ENCODE data around the gene GSG1L.

Gene GSG1L

DNA sequence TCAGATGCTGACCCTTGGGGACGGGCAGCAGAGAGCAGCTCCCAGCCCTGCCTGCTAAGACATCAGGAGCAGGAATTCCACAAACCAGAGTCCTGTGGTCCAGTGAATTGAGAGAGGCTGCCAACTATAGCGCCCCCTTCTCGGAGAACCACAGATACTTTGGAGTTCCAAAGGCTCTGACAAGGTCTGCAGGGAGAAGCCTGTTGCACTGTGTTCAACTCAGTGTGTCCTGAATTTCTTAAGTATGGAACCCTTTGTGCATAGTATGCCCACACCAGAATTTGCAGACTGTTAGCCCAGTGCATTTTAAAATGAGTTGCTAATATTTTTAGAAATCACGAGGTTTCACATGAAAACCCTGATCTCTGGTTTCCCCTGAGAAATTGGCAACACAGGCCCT lies 290.2 kb downstream of the GSG1L start:
- no peaks in the 10 kb centered on the region for H4K20me1 ChIP-seq (ENCODE audit: low read depth, low read length)
- H3K27me3 ChIP-seq (ENCODE audit: low read length) = no peaks in the 10 kb centered on the region
- H3K4me2 ChIP-seq (ENCODE audit: low read depth, low read length, poor library complexity, severe bottlenecking) = no peak overlapping the region

DNA sequence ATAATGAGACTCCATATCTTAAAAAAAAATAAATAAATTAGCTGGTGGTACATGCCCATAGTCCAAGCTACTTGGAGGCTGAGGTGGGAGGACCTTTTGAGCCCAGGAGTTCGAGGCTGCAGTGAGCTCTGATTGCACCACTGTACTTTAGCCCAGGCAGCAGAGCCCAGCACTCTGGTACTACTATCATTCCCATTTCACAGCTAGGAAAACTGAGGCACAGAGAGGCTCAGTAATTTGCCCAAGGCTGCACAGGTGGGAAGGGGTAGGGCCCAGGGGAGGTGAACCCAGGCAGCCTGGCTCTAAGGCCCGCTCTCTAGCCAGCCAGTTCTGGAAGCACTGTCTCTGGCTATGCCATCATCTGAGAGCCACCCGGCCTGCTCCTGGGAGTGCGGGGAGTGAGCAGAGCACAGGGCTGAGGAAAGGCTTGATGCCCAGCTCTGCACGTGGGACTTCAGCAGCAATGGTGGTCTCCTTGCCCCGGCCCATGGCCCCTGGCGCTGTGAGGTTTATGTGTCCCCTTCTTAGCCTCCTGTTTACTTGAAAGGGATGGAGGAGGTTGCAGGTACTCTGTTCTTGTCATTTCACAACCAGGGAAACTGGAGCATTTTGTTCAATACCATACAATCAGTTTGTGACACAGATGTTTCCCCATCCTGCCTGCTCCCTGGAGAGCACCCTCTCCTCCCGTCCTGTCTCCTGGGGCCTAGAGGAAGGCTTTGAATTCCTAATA lies 291.3 kb downstream of the GSG1L start:
- Histone ChIP-seq H3K9me2 (replicated peaks; ENCODE audit: insufficient read depth, low read length) (no peaks in the 10 kb centered on the region), H3K9me3 (ENCODE audit: insufficient read depth, low read length) (no peaks in the 10 kb centered on the region), H2AFZ (ENCODE audit: low read depth, low read length, severe bottlenecking) (no peak overlapping the region), H3K9ac (ENCODE audit: low read length) (no peak overlapping the region), H3K27ac (ENCODE audit: low read depth, low read length) (no peak overlapping the region), H3K4me2 (ENCODE audit: low read depth, low read length, poor library complexity, severe bottlenecking) (no peak overlapping the region), H3K27me3 (ENCODE audit: low read length) (no peaks in the 10 kb centered on the region), H3K4me3 (ENCODE audit: insufficient read depth, low read length, poor library complexity, severe bottlenecking) (no peak overlapping the region), H3F3A (ENCODE audit: insufficient read depth) (no peaks in the 10 kb centered on the region), H3K36me3 (ENCODE audit: low read length) (no peaks in the 10 kb centered on the region), H3K79me2 (ENCODE audit: insufficient read depth, low read length) (no peaks in the 10 kb centered on the region), H4K20me1 (ENCODE audit: low read depth, low read length) (no peaks in the 10 kb centered on the region)
- TF ChIP-seq EZH2phosphoT487 (conservative IDR thresholded peaks at IDR 0.05; ENCODE audit: low read length) = no peak

More for the DNA sequence above, 290.2 kb downstream of the GSG1L start:
- H3F3A ChIP-seq (ENCODE audit: insufficient read depth) = no peaks in the 10 kb centered on the region
- no peaks in the 10 kb centered on the region for H3K36me3 ChIP-seq (ENCODE audit: low read length)
- no peak overlapping the region for H3K9ac ChIP-seq (ENCODE audit: low read length)
- no peak overlapping the region for H3K4me3 ChIP-seq (ENCODE audit: insufficient read depth, low read length, poor library complexity, severe bottlenecking)
- TF ChIP-seq, protein P1, sequence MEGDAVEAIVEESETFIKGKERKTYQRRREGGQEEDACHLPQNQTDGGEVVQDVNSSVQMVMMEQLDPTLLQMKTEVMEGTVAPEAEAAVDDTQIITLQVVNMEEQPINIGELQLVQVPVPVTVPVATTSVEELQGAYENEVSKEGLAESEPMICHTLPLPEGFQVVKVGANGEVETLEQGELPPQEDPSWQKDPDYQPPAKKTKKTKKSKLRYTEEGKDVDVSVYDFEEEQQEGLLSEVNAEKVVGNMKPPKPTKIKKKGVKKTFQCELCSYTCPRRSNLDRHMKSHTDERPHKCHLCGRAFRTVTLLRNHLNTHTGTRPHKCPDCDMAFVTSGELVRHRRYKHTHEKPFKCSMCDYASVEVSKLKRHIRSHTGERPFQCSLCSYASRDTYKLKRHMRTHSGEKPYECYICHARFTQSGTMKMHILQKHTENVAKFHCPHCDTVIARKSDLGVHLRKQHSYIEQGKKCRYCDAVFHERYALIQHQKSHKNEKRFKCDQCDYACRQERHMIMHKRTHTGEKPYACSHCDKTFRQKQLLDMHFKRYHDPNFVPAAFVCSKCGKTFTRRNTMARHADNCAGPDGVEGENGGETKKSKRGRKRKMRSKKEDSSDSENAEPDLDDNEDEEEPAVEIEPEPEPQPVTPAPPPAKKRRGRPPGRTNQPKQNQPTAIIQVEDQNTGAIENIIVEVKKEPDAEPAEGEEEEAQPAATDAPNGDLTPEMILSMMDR (IDR thresholded peaks at IDR 0.05; ENCODE audit: insufficient read depth, low read length, poor library complexity, severe bottlenecking) = no peak
- no peak for TF ChIP-seq EZH2phosphoT487 (conservative IDR thresholded peaks at IDR 0.05; ENCODE audit: low read length)
- no peak overlapping the region for H3K27ac ChIP-seq (ENCODE audit: low read depth, low read length)
- H3K79me2 ChIP-seq (ENCODE audit: insufficient read depth, low read length) = no peaks in the 10 kb centered on the region
- no peaks in the 10 kb centered on the region for H3K9me2 ChIP-seq (replicated peaks; ENCODE audit: insufficient read depth, low read length)
- H2AFZ ChIP-seq (ENCODE audit: low read depth, low read length, severe bottlenecking) = no peak overlapping the region
- H3K9me3 ChIP-seq (ENCODE audit: insufficient read depth, low read length) = no peaks in the 10 kb centered on the region

DNA sequence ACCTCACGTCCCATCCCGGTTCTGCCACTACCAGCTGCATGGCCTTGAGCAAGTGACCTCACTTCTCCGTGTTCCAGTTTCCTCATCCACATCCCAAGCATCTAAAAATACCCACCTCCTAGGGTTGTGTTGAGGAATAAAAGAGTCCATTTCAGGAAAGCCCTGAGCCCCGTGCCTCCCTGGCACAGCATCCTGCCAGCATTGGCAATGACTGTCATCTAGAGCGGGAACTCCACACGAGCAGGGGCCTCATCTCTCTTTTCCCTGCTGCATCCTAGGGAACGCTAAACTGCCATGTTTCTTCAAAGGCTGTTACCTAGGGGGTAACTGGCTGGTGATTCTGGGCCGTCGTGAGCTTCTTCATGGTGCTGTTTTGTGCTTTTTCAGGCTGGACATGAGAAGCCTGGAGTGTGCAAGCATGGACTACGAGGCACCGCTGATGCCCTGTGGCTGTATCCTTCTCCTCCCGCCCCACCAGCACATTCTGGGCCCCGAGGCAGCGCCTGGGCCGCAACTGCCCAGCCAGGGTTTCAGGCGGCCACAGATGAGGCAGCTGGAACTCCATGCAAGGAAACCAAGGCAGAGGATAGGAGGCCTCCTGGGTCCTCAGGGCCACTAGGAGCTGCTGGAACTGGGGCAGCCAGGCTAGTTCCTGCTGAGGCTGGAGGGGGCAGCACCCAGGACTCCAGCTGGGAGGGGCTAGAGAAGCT lies 292.2 kb downstream of the GSG1L start:
- Histone ChIP-seq H3K79me2 (ENCODE audit: insufficient read depth, low read length) (no peaks in the 10 kb centered on the region), H3K4me2 (ENCODE audit: low read depth, low read length, poor library complexity, severe bottlenecking) (no peak overlapping the region), H3K27ac (ENCODE audit: low read depth, low read length) (no peak overlapping the region), H3K9me2 (replicated peaks; ENCODE audit: insufficient read depth, low read length) (no peaks in the 10 kb centered on the region), H3K9me3 (ENCODE audit: insufficient read depth, low read length) (no peaks in the 10 kb centered on the region), H3F3A (ENCODE audit: insufficient read depth) (no peaks in the 10 kb centered on the region), H3K36me3 (ENCODE audit: low read length) (no peaks in the 10 kb centered on the region), H3K27me3 (ENCODE audit: low read length) (no peaks in the 10 kb centered on the region), H3K9ac (ENCODE audit: low read length) (no peak overlapping the region), H2AFZ (ENCODE audit: low read depth, low read length, severe bottlenecking) (no peak overlapping the region), H4K20me1 (ENCODE audit: low read depth, low read length) (no peaks in the 10 kb centered on the region), H3K4me3 (ENCODE audit: insufficient read depth, low read length, poor library complexity, severe bottlenecking) (no peak overlapping the region)
- TF ChIP-seq, protein P1 (IDR thresholded peaks at IDR 0.05; ENCODE audit: insufficient read depth, low read length, poor library complexity, severe bottlenecking) = no peak
